Smooth muscle cell of the umbilical artery (primary cell): Measurements from ENCODE around the gene GPSM1. TPM values are rescaled to one million over a fixed set of nuclear protein-coding genes. Genes with fewer than 3 reads are reported as not detected.

Experiments
- total RNA-seq: library from RNA; depleted of rRNA; stranded (reverse); fragments of >200 nt; gene quantifications from 2 replicates; pipeline ENCODE4 v1.2.3, GENCODE V29; 2014

Gene GPSM1, protein sequence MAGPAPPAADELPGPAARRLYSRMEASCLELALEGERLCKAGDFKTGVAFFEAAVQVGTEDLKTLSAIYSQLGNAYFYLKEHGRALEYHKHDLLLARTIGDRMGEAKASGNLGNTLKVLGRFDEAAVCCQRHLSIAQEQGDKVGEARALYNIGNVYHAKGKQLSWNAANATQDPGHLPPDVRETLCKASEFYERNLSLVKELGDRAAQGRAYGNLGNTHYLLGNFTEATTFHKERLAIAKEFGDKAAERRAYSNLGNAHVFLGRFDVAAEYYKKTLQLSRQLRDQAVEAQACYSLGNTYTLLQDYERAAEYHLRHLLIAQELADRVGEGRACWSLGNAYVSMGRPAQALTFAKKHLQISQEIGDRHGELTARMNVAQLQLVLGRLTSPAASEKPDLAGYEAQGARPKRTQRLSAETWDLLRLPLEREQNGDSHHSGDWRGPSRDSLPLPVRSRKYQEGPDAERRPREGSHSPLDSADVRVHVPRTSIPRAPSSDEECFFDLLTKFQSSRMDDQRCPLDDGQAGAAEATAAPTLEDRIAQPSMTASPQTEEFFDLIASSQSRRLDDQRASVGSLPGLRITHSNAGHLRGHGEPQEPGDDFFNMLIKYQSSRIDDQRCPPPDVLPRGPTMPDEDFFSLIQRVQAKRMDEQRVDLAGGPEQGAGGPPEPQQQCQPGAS
- total RNA-seq, result 38.6 and 68.0 TPM in 2 replicates

DNA sequence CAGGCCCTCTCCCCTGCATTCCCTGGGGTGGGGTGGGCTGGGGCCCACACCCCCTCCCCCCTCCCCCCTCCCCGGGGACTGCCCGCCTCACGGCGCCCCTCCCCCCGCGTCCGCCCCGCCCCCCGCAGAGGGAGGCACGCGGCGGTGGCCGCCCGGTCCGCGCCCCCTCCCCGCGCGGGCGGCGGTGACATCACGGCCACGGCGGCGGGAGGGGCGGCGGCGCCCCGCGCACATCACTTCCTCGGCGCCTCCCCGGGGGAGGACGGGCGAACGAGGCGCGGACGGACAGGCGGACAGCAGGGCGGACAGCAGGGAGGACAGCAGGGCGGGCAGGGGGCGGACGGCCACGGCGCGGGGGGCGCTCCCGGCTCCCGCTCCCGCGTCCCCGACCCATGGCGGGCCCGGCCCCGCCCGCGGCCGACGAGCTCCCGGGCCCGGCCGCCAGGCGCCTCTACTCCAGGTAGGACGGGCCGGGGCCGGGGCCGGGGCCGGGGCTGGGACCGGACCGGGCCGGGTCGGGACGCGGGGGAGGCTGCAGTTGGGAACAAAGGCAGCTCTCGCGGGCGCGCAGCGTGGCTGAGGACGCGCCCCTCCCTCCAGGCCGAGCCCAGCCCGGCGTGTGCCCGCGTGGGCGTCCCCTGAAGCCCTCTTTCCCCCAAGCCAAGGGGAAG is at the start of gene GPSM1:
Gene GPSM1 (plus strand): TSS at position 236 of the 671 bp plus-strand sequence. CDS start 157 bp downstream, at position 393.

DNA sequence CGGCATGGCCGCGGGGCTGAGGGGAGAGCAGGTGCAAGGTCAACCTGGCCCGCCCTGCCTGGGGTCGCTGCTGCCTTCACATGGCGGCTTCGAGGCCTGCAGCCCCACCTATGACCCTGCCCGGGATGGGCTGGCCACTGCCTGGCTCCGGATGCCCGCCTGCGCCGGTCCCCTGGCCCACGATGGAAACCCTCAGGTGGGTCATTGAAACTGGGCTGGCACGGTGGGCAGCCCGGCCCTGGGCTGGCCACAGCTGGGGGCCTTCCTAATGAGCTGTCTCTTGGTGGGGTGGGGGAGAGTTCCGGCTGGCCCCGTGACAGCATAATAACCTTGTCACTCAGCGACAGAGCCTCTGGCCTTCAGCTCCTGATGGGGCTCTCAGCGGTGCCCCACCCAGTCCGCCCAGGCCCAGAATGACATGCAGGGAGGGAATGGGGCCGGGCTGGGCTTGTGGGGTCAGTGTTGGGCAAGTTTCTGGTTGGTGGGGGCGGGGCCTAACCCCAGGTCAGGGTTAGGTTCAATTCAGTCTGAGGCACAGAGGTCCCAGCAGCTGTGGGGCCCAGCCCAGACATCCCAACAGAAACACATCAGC is 23.4 kb upstream of the GPSM1 start, which contains the start of gene CCDC187:
Gene CCDC187 (minus strand): TSS at position 270 of the 592 bp plus-strand sequence. CDS start 264 bp downstream, at position 6.

DNA sequence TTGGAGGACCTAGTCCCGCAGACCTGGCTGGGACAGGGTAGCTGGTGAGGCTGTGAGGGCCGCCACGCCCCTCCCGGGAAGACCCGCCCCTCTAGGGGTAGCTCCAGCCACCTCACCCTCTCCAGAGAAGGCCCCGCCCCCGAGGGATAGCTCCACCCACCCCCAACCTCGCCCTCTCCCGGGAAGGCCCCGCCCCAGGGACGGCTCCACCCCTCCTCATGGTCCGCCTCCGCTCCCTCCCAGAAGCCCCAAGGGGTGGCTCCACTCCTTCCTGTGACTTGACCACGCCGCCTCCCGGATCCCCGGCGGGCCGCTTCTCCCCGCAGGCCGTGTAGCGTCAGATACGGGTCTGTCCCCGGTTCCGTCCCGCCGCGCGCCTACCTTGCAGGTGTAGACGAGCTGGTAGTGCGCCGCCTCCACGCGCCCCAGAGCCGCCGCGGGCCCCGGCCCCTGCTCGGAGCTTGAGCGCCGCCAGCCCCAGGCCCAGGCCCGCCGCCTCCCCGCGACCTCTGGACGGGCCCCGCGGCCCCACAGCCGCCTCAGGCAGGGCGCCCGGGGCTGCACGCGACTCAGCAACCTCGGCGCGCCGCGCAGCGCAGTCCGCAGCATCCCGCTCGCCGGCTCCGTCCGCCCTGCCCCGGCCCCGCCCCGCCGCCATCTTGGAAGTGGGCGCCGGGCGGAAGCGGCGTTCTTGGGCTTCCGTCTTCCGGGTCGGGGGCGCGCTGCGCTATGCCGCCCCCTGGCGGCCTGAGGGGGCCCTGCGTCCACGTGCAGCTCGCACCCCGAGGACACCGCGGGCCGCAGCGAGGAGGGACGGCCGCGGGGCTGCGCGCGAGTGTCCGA is 36.0 kb downstream of the GPSM1 start, which contains the start of gene DNLZ:
Gene DNLZ (minus strand): TSS at position 639 of the 843 bp plus-strand sequence. CDS start 30 bp downstream, at position 609.

DNA sequence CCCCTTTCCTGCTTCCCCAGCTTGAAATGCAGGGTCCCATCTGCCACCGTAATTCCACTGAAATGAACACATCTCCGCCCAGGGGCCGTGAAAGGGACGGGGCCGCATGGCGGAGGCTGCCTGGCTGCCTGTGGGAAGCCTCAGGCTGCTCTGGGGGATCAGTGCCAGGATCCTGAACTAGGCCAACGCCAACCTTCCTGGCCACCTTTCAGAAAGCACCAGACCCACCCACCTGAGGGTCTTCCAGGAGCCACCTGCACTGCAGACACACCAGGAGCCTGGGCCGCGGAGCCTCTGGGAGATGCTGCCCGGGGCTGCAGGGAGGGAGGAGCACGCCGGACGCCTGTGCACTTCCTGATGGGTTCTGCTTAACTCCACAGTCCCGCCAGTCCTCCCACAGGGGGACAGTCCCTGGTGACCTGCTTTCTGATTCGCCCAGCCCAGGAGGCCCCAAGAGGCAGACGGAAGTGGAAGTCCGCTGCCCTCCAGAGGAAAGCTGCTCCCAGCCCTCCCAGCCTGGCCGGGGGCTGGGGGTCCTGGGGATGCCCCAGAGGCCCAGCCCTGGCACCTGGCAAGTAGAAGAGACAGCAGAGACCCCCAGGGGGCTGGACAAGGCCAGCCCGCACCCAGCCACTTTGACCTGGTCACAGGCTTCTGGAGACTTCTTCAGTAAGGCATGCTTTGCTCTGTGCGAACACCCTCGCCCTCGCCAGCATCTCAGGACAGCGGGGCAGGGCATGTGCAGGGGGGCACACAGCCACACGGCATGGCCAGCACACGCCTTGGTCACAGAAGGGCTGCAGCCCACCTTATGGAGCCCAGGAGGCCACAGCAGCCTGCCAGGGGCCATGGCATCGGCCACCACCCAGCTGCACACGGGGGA is 46.2 kb downstream of the GPSM1 start, which contains the start of gene CARD9:
Gene CARD9 (minus strand): TSS at position 370 of the 883 bp plus-strand sequence. CDS start 1,591 bp downstream, outside the sequence.

DNA sequence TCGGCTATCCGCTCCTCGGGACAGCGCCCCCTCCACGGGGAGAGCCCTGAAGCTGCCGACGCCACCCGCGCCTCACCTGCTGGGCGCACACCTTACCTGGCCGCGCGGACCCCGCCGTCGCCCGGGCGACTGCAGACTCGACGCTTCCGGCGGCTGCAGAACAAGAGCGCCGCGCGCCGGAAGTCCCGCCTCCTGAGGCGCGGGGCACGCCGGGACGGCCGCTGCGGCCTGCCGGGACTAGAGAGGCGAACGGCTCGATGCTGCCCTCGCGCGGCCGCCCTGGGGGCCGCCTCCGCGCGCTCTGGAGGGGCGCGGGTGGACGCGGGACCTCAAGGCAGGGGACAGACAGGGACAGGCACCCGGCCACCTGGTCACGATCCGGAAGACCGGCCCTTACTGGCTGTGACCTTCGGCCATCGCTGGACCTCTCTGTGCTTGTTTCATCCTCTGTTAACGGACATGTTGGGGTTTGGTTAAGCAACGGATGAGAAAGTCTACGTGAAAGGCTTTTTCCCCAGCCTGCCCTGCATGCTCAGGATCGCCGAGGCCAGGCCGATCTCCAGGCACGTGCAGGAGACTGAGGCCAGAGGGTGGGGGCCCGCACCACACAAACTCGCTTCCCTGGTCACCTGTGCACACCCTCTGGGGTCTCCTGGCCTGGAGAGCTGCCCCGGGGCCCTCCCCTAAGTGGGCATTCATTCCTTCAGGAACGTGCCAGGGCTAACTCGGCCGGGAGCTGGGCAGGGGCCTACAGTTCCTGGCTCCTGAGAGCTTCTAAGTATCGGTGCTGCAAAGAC is 72.9 kb downstream of the GPSM1 start, which contains the start of gene SNAPC4:
Gene SNAPC4 (minus strand): TSS at position 133 of the 797 bp plus-strand sequence. CDS start 1,742 bp downstream, outside the sequence.

Other genes with a start within 250 kb of the GPSM1 start
- 32.4 and 50.5 TPM in 2 replicates for gene NACC2, start 232.2 kb upstream of the GPSM1 start, total RNA-seq
- 47.8 and 52.3 TPM in 2 replicates for gene TMEM250, start 208.7 kb upstream of the GPSM1 start, total RNA-seq
- gene LHX3, start 122.4 kb upstream of the GPSM1 start, total RNA-seq, result not detected in 2 replicates
- 21.4 and 42.6 TPM in 2 replicates for gene QSOX2, start 81.7 kb upstream of the GPSM1 start, total RNA-seq
- gene CCDC187, start 23.4 kb upstream of the GPSM1 start, total RNA-seq, result not detected in 2 replicates
- 12.7 and 19.0 TPM in 2 replicates for gene DNLZ, start 36.2 kb downstream of the GPSM1 start, total RNA-seq
- 1.8 and 5.3 TPM in 2 replicates for gene CARD9, start 46.1 kb downstream of the GPSM1 start, total RNA-seq
- gene SNAPC4, start 72.6 kb downstream of the GPSM1 start, total RNA-seq, result 7.4 and 13.1 TPM in 2 replicates
- gene ENTR1, start 83.1 kb downstream of the GPSM1 start, total RNA-seq, result 30.3 and 46.5 TPM in 2 replicates
- gene PMPCA, start 83.1 kb downstream of the GPSM1 start, total RNA-seq, result 39.5 and 59.3 TPM in 2 replicates
- gene INPP5E, start 112.3 kb downstream of the GPSM1 start, total RNA-seq, result 3.9 and 10.7 TPM in 2 replicates
- gene SEC16A, start 155.5 kb downstream of the GPSM1 start, total RNA-seq, result 38.0 and 63.9 TPM in 2 replicates
- gene NOTCH1, start 218.5 kb downstream of the GPSM1 start, total RNA-seq, result 7.1 and 27.3 TPM in 2 replicates